IPS DF 6.9 (cell line): ENCODE results near the gene NPRL2.
"Not testable (repeated sequence)": the region's sequence is repeated elsewhere in the genome, so short reads cannot be mapped to it uniquely, and the experiment has no call there.

Experiments used
- DNase-seq: peaks from one replicate; pipeline ENCODE4 v3.0.0-alpha.2; 2013; ENCODE audit warnings: low read depth, low spot score
- H3K27ac ChIP-seq: one replicate; pipeline ENCODE4 v1.5.1; 2013; ENCODE audit warnings: low read length, control low read depth
- H3K27me3 ChIP-seq: 2 replicates; pipeline ENCODE4 v1.6.1; 2013; ENCODE audit warnings: mild to moderate bottlenecking, low read length; ENCODE audit not compliant: control insufficient read depth, insufficient read depth
- H3K36me3 ChIP-seq: 2 replicates; pipeline ENCODE4 v1.6.1; 2013; ENCODE audit warnings: low read length; ENCODE audit not compliant: control insufficient read depth, insufficient read depth
- H3K4me1 ChIP-seq: 2 replicates; pipeline ENCODE4 v1.6.1; 2013; ENCODE audit warnings: low read length; ENCODE audit not compliant: control insufficient read depth, insufficient read depth
- H3K4me3 ChIP-seq: 2 replicates; pipeline ENCODE4 v1.5.1; 2013; ENCODE audit warnings: mild to moderate bottlenecking, low read length
- H3K9me3 ChIP-seq: 2 replicates; pipeline ENCODE4 v1.6.1; 2013; ENCODE audit warnings: low read length, inconsistent platforms; ENCODE audit not compliant: control insufficient read depth, insufficient read depth
- WGBS: extraction: QIAGEN DNeasy Blood & Tissue Kit; methylation state at CpG from one replicate; pipeline ENCODE4 v1.1.7; 2013; ENCODE audit warnings: mixed read lengths, missing lambda C conversion rate; ENCODE audit not compliant: insufficient read length, insufficient coverage; 5-methylcytosine and 5-hydroxymethylcytosine counted together

Gene NPRL2

DNA sequence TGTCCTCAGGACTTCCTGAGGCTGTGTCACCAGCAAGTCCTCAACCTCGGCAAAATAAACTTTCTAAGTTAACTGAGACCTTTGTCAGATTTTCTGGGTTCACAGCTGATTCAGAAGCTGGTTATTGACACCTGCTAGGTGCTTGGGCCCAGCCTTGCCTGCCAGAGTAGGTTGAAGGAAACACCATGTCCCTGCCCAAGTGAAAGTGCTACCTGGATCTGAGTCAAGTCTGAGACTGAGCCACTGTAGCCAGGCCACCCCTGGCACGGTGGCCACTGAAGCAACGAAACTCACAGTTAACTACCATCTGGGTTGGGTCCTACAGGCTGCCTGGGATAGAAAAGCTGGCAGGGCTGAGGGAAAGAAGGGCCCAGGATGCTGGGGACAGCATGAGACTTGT is 36.2 kb downstream of the NPRL2 start:
- WGBS: no CpG with 5 or more reads among the region's 3 CpGs
- Histone ChIP-seq H3K4me1 (no peaks in the 10 kb centered on the region), H3K4me3 (no peak overlapping the region), H3K9me3 (no peaks in the 10 kb centered on the region), H3K27me3 (no peaks in the 10 kb centered on the region), H3K27ac (no peak overlapping the region), H3K36me3 (peaks cover 24% of the 10 kb centered on the region)
- no peak for DNase-seq

DNA sequence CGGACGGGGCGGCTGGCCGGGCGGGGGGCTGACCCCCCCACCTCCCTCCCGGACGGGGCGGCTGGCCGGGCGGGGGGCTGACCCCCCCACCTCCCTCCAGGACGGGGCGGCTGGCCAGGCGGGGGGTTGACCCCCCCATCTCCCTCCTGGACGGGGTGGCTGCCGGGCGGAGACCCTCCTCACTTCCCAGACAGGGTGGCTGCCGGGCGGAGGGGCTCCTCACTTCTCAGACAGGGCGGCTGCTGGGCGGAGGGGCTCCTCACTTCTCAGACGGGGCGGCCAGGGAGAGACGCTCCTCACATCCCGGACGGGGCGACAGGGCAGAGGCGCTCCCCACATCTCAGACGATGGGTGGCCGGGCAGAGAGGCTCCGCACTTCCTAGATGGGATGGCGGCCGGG is 38.5 kb downstream of the NPRL2 start:
- H3K9me3 ChIP-seq, H3K36me3 ChIP-seq, H3K4me1 ChIP-seq, H3K27ac ChIP-seq, H3K27me3 ChIP-seq, DNase-seq, H3K4me3 ChIP-seq: not testable (repeated sequence)
- WGBS: no CpG with 5 or more reads among the region's 32 CpGs

DNA sequence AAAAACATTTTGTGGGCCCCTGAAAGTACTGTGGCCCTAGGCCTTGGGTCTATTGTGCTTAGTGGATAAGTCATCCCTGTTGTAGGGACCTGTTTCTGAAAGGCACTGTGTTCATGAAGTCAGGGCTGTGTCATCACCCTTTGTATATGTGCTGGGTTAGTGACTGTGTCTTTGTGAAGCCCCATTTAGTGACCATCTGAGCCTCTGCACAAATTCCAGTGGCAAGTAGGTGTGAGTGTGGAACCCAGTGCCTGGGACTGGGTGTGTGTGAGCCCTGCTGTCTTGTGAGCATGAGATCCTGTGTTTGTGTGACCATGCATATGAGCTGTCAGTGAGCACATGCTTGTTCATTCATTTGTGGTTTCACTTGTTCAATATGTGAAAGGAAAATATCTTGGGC is 46.0 kb downstream of the NPRL2 start:
- no peaks in the 10 kb centered on the region for H3K4me1 ChIP-seq

DNA sequence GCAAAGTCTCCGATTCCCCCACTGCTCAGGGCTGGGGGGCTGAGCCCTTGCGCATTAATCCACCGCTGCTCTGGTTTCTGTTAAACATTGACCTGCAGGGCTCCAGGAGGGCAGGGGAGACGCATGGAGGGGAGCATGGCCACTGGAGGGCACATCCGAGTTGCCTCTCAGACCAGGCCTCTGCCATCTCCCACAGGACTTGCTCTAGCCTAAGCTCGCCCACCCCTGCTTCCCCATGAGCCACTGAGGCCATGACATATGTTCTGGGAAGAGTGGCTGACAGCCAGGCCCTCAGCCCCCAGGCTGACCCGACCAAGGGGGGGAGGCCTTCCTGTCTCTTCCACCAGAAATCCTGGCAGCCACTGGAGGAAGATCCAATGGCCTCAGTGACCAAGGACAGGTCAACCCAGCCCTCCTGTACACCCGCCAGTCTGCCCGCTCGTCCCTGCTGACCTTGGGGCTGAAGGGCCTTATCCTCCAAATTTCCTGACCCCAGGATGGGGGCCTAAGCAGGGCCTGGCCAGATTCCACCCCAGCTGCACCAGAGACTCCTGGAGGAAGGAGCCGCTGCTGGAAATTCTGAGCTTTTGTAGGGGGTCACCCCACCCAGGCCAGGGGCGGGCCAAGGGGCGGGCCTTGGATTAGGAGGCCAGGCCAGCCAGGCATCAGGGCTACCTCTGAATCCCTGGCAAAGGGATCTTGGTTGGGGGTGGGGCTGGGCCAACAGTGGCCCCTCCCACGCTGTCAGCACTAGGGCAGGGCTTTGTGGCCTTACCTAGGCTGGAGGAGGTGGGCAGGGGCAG is 47.4 kb downstream of the NPRL2 start, which contains the start of gene HYAL1:
HYAL1 (minus strand) TSS at position 562 of the 803 bp plus-strand sequence. CDS start 618 bp downstream, outside the sequence.
- Histone ChIP-seq H3K9me3 (no peaks in the 10 kb centered on the region), H3K4me3 (no peak within 1 kb of the TSS), H3K27me3 (no peaks in the 10 kb centered on the region), H3K27ac (no peak within 1 kb of the TSS), H3K36me3 (no peaks in the 10 kb centered on the region), H3K4me1 (no peaks in the 10 kb centered on the region)
- DNase-seq: no peak
- no CpG with 5 or more reads among the region's 14 CpGs for WGBS

More for the DNA sequence above, 46.0 kb downstream of the NPRL2 start:
- DNase-seq: no peak
- H3K27me3 ChIP-seq: no peaks in the 10 kb centered on the region
- H3K27ac ChIP-seq: no peak overlapping the region
- H3K9me3 ChIP-seq: no peaks in the 10 kb centered on the region
- no peaks in the 10 kb centered on the region for H3K36me3 ChIP-seq
- H3K4me3 ChIP-seq: no peak overlapping the region

DNA sequence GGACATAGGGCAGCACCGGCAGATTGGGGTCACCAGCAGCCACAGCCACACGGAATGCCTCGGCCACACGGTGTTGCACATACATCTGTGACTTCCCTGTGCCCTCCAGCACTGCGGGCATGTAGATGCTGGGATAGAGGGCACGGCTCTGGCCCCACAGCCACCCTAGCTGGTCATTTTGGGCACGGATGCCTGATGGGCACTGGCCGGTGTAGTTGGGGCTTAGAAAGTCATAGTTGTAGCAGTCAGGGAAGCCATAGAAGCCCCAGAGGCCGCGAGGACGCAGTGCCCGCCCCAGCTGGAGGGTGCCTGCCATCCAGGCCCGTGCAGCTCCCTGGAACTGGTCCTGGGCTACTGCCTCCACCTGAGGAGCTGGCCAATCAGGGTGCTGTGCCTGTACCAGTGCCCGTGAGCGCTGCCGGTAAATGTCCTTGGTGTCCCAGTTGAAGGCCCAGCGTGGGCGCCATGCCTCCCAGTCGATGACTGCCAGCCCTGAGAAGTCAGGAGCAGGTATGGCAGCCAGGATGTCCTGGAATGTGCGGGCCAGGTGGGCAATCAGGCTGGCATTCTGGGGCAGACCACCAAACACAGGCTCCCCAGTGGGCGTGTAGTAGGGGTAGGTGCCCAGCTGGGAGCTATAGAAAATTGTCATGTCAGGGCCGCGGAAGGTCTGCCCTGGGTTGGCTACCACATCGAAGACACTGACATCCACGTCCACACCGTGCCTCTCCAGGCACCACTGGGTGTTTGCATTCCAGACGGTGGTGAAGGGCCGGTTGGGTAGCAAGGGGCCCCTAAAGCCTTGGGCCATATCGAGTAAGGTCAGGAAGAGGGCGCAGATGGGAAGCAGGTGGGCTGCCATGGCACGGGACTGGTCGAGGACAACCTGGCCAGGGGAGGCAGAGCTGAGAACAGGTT is 48.2 kb downstream of the NPRL2 start:
- Histone ChIP-seq H3K27me3 (no peaks in the 10 kb centered on the region), H3K36me3 (no peaks in the 10 kb centered on the region), H3K4me1 (no peaks in the 10 kb centered on the region), H3K27ac (no peak overlapping the region), H3K9me3 (no peaks in the 10 kb centered on the region), H3K4me3 (no peak overlapping the region)
- no peak for DNase-seq
- no CpG with 5 or more reads among the region's 32 CpGs for WGBS

DNA sequence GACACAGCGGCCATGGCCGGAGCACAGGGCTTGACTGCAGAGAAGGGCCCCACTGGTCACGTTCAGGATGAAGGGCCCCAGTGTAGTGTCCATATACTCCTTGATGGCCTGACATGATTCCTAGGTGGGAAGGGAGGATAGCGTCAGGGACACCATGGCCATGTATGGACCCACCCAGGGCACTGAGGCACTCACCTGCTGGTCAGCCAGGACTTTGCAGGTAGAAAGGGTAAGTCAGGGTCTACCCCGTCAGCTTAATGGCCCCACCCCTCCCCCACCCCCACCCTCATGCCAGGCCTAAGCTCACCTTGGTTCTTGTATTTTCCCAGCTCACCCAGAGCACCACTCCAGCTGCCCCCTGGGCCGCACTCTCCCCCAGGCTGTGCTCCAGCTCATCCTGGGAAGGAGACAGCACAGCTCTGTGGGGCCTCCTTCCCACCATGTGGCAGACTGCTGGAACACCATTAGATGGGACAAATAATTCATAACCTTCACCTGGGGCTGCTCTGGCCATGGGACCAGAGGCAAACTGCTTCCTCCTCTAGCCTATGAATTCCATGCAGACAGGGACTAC is 49.8 kb downstream of the NPRL2 start:
- no peaks in the 10 kb centered on the region for H3K4me1 ChIP-seq
- no CpG with 5 or more reads among the region's 6 CpGs for WGBS

DNA sequence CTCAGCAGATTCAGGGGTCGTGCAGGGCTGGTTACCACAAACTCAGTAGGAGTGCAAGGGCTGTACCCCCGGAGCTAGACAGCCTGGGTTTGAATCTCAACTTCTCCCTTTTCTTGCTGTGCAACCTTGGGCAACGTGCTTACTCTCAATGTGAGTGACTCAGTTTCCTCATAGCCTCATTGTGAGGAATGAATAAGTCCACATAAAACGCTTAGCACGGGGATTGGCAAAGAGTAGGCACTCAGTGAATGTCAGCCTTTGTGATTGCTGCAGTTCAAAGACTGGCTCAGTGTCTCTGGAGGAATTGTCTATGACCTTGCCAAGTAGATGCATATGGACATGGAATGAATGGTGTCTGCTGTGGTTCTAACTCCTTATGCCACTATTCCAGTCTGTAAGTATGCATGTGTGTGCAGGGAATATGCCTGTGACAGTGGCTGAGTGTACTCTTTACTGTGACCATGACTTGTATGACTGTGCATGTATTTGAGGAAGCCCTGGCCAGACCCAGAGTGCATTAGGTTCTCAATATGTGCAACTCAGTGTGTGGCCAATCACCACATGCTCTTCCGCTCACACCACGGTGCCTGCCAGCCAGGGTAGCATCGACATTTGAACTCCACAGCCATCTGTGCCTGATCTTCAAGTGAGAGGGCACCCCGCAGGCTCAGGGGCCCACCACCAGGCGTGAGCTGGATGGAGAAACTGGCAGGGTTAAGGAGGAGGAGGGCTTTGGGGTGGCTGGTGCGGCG is 50.5 kb downstream of the NPRL2 start:
- Histone ChIP-seq H3K27ac (no peak overlapping the region), H3K4me3 (no peak overlapping the region; the same call in 1 of the 2 replicates), H3K4me1 (no peaks in the 10 kb centered on the region), H3K36me3 (no peaks in the 10 kb centered on the region), H3K27me3 (no peaks in the 10 kb centered on the region), H3K9me3 (no peaks in the 10 kb centered on the region)
- no peak for DNase-seq
- no CpG with 5 or more reads among the region's 12 CpGs for WGBS

More for the DNA sequence above, 49.8 kb downstream of the NPRL2 start:
- DNase-seq: no peak
- no peaks in the 10 kb centered on the region for H3K9me3 ChIP-seq
- H3K36me3 ChIP-seq: no peaks in the 10 kb centered on the region
- no peaks in the 10 kb centered on the region for H3K27me3 ChIP-seq
- H3K27ac ChIP-seq: no peak overlapping the region
- no peak overlapping the region for H3K4me3 ChIP-seq

DNA sequence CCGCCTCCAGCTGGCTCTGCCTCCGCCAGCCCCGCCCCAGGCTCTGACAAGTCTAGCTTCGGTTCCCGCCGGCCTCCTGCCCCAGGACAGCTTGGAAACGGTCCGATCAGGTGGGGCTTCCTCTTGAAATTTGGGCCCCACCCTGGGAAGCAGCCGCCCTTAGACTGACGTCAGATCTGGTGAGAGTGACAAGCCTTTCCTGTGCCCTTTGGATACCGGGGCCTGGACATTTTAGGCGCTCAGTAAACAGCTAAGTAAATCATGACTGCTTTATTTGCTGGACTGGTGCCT is 51.0 kb downstream of the NPRL2 start:
- Histone ChIP-seq H3K4me1 (no peaks in the 10 kb centered on the region), H3K27me3 (no peaks in the 10 kb centered on the region), H3K4me3 (no peak overlapping the region; the same call in 1 of the 2 replicates), H3K36me3 (no peaks in the 10 kb centered on the region), H3K9me3 (no peaks in the 10 kb centered on the region), H3K27ac (no peak overlapping the region)
- no peak for DNase-seq
- no CpG with 5 or more reads among the region's 12 CpGs for WGBS

DNA sequence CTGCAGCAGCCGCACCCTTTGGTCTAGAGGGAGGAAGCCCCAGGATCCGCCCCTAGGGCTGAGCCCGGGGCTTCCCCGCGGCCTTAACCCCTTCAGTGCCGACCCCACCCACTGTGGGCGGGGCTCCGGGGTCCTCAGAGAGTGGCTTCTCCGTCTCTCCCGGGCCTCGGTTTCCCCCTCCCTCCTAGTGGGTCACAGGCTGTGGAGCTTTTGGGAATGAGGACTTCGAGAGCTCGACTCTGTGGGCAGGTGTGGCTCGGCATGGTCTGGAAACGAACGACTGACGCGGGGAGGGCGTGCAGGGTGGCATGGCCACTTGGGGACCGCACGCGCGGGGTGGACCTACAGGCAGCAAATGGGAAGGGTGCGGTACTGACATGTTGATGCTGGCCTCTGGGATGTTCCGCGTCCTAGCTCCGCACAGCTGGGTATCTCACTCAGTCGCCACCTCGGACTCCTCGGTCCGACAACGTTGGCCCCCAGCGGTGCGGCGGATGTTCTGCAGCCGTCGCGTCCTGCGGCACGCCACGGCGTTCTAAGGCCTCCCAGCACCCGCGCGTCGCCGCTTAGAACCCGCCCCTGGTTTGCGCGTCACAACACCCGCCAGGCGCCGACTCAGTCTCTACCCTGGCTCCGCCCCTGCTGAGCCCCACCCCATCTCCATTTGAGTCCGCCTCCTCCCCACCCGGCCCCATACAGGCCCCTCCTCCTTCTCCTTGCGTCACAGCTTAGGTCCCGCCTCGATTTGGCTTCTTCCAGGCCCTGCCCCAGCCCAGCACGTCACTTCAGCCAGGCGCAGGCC is 51.5 kb downstream of the NPRL2 start, which contains the start of the genes HYAL3 and NAA80:
HYAL3 (minus strand) TSS at position 570 of the 802 bp plus-strand sequence. CDS start 3,803 bp downstream, outside the sequence.
NAA80 (minus strand) TSS at position 570 of the 802 bp plus-strand sequence. CDS start 1,942 bp downstream, outside the sequence.
- no peaks in the 10 kb centered on the region for H3K36me3 ChIP-seq
- H3K4me3 ChIP-seq: peak within 1 kb of the TSS; percentile 78
- H3K9me3 ChIP-seq: no peaks in the 10 kb centered on the region
- no peak within 1 kb of the TSS for H3K27ac ChIP-seq
- WGBS: no CpG with 5 or more reads among the region's 61 CpGs
- DNase-seq: no peak
- no peaks in the 10 kb centered on the region for H3K27me3 ChIP-seq
- no peaks in the 10 kb centered on the region for H3K4me1 ChIP-seq
